Heart left ventricle (tissue), 13 donors: ENCODE measurements around the gene PEX26.

ENCODE experiments used
- POLR2A ChIP-seq, 2 donors: fragments of 450-650 bp; IDR thresholded peaks; one replicate each; pipeline ENCODE4 v1.6.1; 2017; ENCODE audit warnings: antibody characterized with exemption in 2 of 2, mild to moderate bottlenecking in 2 of 2, moderate library complexity in 2 of 2
- TF ChIP-seq, protein P1 (sequence below), 12 donors: fragments of 200-600 bp; sonication (generic) in 4 of 12; IDR thresholded peaks; one replicate each; pipeline versions ENCODE4 v1.5.0 to v1.8.0; 2018 to 2022; ENCODE audit warnings: antibody characterized with exemption in 12 of 12, mild to moderate bottlenecking in 5 of 12
- donor health status: ischemic (EF 13 %, LVEDD 7.1; RV severe dilation, severe dysfunction).
- donor health status: DM: no; HTN: yes; CAD: no.
- donor health status: DM: no; HTN: no; CAD: no.
- donor health status: ischemic (EF 25% LVEDD 6.9; RV normal size, moderate dysfunction).
- donor health status: ischemic (EF 25% LVEDD 5.7; RV mildly dilated, moderate dysfunction).
- donor health status: ischemic (EF 35%, LVEDD 5.7; RV mildly dilated, moderate dysfunction).
- donor health status: nonischemic (EF 11% LVEDD 7.7; RV severe dilation, severe dysfunction).
- donor health status: DM: yes; HTN: yes; CAD: no.
- donor health status: PGD.
- donor health status: ischemic (EF 29% LVEDD 5.4; RV normal size, mild dysfunction).
- donor health status: nonischemic (EF 23%, LVEDD 6.1; RV moderate dilation, normal function).

DNA sequence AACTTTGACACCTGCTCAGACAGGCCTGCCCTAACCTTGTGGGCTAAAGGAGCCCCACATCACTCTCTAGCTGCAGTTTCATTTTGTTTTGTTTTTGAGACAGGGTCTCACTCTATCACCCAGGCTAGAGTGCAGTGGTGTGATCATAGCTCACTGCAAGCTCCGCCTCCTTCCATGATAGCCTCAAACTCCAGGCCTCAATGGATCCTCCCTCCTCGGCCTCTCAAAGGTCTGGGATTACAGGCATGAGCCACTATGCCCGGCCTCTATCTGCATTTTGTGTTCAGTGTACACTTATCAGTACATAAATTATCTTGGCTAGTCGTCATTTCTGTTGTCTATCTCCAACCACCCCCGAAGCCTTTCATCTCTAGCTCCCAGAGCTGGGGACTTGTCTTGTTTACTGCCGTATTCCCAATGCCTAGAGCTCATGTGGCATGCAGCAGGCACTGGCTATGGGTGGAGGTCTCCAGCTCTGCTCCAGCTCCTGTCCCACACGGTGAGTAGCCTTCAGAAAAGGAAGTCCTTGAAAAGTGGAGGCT is 22.1 kb upstream of the PEX26 start:
- TF ChIP-seq, protein P1, sequence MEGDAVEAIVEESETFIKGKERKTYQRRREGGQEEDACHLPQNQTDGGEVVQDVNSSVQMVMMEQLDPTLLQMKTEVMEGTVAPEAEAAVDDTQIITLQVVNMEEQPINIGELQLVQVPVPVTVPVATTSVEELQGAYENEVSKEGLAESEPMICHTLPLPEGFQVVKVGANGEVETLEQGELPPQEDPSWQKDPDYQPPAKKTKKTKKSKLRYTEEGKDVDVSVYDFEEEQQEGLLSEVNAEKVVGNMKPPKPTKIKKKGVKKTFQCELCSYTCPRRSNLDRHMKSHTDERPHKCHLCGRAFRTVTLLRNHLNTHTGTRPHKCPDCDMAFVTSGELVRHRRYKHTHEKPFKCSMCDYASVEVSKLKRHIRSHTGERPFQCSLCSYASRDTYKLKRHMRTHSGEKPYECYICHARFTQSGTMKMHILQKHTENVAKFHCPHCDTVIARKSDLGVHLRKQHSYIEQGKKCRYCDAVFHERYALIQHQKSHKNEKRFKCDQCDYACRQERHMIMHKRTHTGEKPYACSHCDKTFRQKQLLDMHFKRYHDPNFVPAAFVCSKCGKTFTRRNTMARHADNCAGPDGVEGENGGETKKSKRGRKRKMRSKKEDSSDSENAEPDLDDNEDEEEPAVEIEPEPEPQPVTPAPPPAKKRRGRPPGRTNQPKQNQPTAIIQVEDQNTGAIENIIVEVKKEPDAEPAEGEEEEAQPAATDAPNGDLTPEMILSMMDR (IDR thresholded peaks at IDR 0.05): no peak
- no peak for TF ChIP-seq POLR2A (IDR thresholded peaks at IDR 0.05)
